Measurements from ENCODE around the gene DIO1. TPM values are rescaled to one million over a fixed set of nuclear protein-coding genes. Genes with fewer than 3 reads are reported as not detected.

The DIO1 gene
- total and polyA plus RNA-seq, 2 experiments from 2014 or later = 24.2 to 31.2 TPM

GRCh38 chr1:53896635-53897229 is 2.7 kb downstream of the DIO1 start:
- H2AFZ ChIP-seq = no peak overlapping the region
- DNase-seq (ENCODE audit: low spot score) = peak; percentile 36

DNA sequence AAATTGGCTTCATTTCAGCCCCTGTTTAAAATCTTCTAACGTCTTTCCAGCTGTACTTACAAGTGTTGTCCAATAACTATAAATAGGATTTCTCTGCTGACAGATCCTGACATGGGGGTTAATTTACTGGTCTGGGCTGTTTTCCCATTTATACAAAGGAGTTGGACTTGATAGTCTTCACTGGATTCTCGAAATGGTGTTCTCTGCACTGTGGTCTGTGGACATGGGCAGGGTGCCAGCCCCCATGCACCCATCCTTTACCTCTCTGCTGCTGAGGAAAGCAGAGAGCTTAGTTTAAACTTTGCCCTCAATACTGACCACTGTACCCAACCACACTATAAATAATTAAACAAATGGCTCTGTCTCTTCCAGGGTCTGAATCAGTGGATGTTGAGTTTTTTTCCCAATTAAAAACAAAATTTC is 5.2 kb downstream of the DIO1 start:
- H3K4me1 ChIP-seq (ENCODE audit: insufficient read depth) = peaks cover 41% of the 10 kb centered on the region
- TF ChIP-seq EZH2phosphoT487 (IDR thresholded peaks at IDR 0.05; ENCODE audit: low read depth, severe bottlenecking, unreplicated experiment) (no peak), EZH2 (IDR thresholded peaks at IDR 0.05; ENCODE audit: borderline replicate concordance) (no peak), CTCF (IDR thresholded peaks at IDR 0.05; ENCODE audit: poor library complexity) (no peak)
- no peaks in the 10 kb centered on the region for H3K9me2 ChIP-seq (replicated peaks; ENCODE audit: insufficient read depth)
- no peaks in the 10 kb centered on the region for H3K79me2 ChIP-seq
- H3K27ac ChIP-seq = peak overlapping the region; percentile 25
- H2AFZ ChIP-seq = no peak overlapping the region
- no peak overlapping the region for H3K4me3 ChIP-seq
- WGBS (ENCODE audit: low lambda C conversion rate, missing lambda C conversion rate) = 25% methylated on average over 2 of the region's 2 CpGs
- H3K27me3 ChIP-seq = no peaks in the 10 kb centered on the region
- no peaks in the 10 kb centered on the region for H4K20me1 ChIP-seq (ENCODE audit: insufficient read depth, poor library complexity, severe bottlenecking)
- no peaks in the 10 kb centered on the region for H3K9me3 ChIP-seq (ENCODE audit: low read depth)
- peak; percentile 43 for DNase-seq (ENCODE audit: low spot score)
- no peaks in the 10 kb centered on the region for H3K36me3 ChIP-seq (replicated peaks; ENCODE audit: insufficient read depth, low read depth)
- peak overlapping the region; percentile 57 for H3K4me2 ChIP-seq

More at GRCh38 chr1:53896635-53897229, 2.7 kb downstream of the DIO1 start:
- Histone ChIP-seq H3K27me3 (no peaks in the 10 kb centered on the region), H4K20me1 (ENCODE audit: insufficient read depth, poor library complexity, severe bottlenecking) (no peaks in the 10 kb centered on the region), H3K9me2 (replicated peaks; ENCODE audit: insufficient read depth) (no peaks in the 10 kb centered on the region), H3K27ac (peak overlapping the region; percentile 17), H3K4me1 (ENCODE audit: insufficient read depth) (peaks cover 31% of the 10 kb centered on the region), H3K4me3 (no peak overlapping the region), H3K9me3 (ENCODE audit: low read depth) (no peaks in the 10 kb centered on the region), H3K36me3 (replicated peaks; ENCODE audit: insufficient read depth, low read depth) (no peaks in the 10 kb centered on the region), H3K79me2 (no peaks in the 10 kb centered on the region), H3K4me2 (no peak overlapping the region)
- 42% methylated on average over 2 of the region's 2 CpGs for WGBS (ENCODE audit: low lambda C conversion rate, missing lambda C conversion rate)
- TF ChIP-seq CTCF (IDR thresholded peaks at IDR 0.05; ENCODE audit: poor library complexity) (no peak), EZH2 (IDR thresholded peaks at IDR 0.05; ENCODE audit: borderline replicate concordance) (no peak), EZH2phosphoT487 (IDR thresholded peaks at IDR 0.05; ENCODE audit: low read depth, severe bottlenecking, unreplicated experiment) (no peak)

GRCh38 chr1:53899708-53900107 is 5.7 kb downstream of the DIO1 start:
- H3K27me3 ChIP-seq = no peaks in the 10 kb centered on the region
- no peak overlapping the region for H3K27ac ChIP-seq
- DNase-seq (ENCODE audit: low spot score) = no peak
- H2AFZ ChIP-seq = no peak overlapping the region
- no peaks in the 10 kb centered on the region for H3K9me2 ChIP-seq (replicated peaks; ENCODE audit: insufficient read depth)
- H3K4me3 ChIP-seq = no peak overlapping the region
- no peaks in the 10 kb centered on the region for H3K36me3 ChIP-seq (replicated peaks; ENCODE audit: insufficient read depth, low read depth)
- peaks cover 41% of the 10 kb centered on the region for H3K4me1 ChIP-seq (ENCODE audit: insufficient read depth)
- TF ChIP-seq EZH2 (IDR thresholded peaks at IDR 0.05; ENCODE audit: borderline replicate concordance) (no peak), EZH2phosphoT487 (IDR thresholded peaks at IDR 0.05; ENCODE audit: low read depth, severe bottlenecking, unreplicated experiment) (no peak), CTCF (IDR thresholded peaks at IDR 0.05; ENCODE audit: poor library complexity) (no peak)
- H3K9me3 ChIP-seq (ENCODE audit: low read depth) = no peaks in the 10 kb centered on the region
- WGBS (ENCODE audit: low lambda C conversion rate, missing lambda C conversion rate) = 95% methylated on average over 3 of the region's 3 CpGs
- H3K79me2 ChIP-seq = no peaks in the 10 kb centered on the region
- peak overlapping the region; percentile 57 for H3K4me2 ChIP-seq
- no peaks in the 10 kb centered on the region for H4K20me1 ChIP-seq (ENCODE audit: insufficient read depth, poor library complexity, severe bottlenecking)

Data from hepatocyte (in vitro differentiated cells).